ENCODE results near the gene ATXN1.

DNA sequence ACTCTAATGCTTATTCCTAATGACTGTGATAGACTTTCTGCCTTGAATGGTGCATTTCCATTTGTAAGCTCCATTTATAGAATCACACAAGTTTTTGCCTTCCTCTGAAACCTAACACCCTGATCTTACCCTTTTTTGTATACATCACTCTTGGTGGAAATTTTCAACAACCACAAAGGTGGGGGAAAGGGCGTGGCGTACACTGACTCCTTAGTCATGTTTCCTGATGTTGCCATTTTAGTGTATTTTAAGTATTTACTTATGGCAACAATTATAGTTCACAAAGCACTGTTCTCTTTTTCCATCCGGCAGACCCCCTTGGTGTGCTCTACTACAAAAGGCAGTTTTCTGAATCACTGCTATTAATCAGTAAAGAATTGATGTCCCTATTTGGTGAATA, 92.0 kb downstream of the ATXN1 start:
- no peak for TF ChIP-seq ZNF707 (tag by site-specific recombination; IDR thresholded peaks at IDR 0.05)
- TF ChIP-seq ZNF548 (tag by site-specific recombination; IDR thresholded peaks at IDR 0.05) = no peak
- TF ChIP-seq, protein P1, sequence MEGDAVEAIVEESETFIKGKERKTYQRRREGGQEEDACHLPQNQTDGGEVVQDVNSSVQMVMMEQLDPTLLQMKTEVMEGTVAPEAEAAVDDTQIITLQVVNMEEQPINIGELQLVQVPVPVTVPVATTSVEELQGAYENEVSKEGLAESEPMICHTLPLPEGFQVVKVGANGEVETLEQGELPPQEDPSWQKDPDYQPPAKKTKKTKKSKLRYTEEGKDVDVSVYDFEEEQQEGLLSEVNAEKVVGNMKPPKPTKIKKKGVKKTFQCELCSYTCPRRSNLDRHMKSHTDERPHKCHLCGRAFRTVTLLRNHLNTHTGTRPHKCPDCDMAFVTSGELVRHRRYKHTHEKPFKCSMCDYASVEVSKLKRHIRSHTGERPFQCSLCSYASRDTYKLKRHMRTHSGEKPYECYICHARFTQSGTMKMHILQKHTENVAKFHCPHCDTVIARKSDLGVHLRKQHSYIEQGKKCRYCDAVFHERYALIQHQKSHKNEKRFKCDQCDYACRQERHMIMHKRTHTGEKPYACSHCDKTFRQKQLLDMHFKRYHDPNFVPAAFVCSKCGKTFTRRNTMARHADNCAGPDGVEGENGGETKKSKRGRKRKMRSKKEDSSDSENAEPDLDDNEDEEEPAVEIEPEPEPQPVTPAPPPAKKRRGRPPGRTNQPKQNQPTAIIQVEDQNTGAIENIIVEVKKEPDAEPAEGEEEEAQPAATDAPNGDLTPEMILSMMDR (tag by site-specific recombination; IDR thresholded peaks at IDR 0.05) = no peak
- TF ChIP-seq ZBTB21 (tag by site-specific recombination; IDR thresholded peaks at IDR 0.05) = no peak
- TF ChIP-seq, protein P2, sequence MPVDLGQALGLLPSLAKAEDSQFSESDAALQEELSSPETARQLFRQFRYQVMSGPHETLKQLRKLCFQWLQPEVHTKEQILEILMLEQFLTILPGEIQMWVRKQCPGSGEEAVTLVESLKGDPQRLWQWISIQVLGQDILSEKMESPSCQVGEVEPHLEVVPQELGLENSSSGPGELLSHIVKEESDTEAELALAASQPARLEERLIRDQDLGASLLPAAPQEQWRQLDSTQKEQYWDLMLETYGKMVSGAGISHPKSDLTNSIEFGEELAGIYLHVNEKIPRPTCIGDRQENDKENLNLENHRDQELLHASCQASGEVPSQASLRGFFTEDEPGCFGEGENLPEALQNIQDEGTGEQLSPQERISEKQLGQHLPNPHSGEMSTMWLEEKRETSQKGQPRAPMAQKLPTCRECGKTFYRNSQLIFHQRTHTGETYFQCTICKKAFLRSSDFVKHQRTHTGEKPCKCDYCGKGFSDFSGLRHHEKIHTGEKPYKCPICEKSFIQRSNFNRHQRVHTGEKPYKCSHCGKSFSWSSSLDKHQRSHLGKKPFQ (tag by site-specific recombination; IDR thresholded peaks at IDR 0.05) = no peak
- no peak for TF ChIP-seq ZNF621 (tag by site-specific recombination; IDR thresholded peaks at IDR 0.05)
- no peak for TF ChIP-seq ZNF16 (tag by site-specific recombination; IDR thresholded peaks at IDR 0.05; ENCODE audit: low read depth)
- no peak for TF ChIP-seq ZNF221 (tag by site-specific recombination; IDR thresholded peaks at IDR 0.05; ENCODE audit: borderline replicate concordance)
- TF ChIP-seq, protein P3, sequence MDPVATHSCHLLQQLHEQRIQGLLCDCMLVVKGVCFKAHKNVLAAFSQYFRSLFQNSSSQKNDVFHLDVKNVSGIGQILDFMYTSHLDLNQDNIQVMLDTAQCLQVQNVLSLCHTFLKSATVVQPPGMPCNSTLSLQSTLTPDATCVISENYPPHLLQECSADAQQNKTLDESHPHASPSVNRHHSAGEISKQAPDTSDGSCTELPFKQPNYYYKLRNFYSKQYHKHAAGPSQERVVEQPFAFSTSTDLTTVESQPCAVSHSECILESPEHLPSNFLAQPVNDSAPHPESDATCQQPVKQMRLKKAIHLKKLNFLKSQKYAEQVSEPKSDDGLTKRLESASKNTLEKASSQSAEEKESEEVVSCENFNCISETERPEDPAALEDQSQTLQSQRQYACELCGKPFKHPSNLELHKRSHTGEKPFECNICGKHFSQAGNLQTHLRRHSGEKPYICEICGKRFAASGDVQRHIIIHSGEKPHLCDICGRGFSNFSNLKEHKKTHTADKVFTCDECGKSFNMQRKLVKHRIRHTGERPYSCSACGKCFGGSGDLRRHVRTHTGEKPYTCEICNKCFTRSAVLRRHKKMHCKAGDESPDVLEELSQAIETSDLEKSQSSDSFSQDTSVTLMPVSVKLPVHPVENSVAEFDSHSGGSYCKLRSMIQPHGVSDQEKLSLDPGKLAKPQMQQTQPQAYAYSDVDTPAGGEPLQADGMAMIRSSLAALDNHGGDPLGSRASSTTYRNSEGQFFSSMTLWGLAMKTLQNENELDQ (tag by site-specific recombination; IDR thresholded peaks at IDR 0.05; ENCODE audit: low read depth) = no peak
- TF ChIP-seq, protein P4, sequence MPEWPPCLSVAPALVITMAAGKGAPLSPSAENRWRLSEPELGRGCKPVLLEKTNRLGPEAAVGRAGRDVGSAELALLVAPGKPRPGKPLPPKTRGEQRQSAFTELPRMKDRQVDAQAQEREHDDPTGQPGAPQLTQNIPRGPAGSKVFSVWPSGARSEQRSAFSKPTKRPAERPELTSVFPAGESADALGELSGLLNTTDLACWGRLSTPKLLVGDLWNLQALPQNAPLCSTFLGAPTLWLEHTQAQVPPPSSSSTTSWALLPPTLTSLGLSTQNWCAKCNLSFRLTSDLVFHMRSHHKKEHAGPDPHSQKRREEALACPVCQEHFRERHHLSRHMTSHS (tag by site-specific recombination; IDR thresholded peaks at IDR 0.05) = no peak
- no peak for TF ChIP-seq ZBTB1 (tag by site-specific recombination; IDR thresholded peaks at IDR 0.05)
